ENCODE data around the gene GHRHR. TPM values are rescaled to one million over a fixed set of nuclear protein-coding genes. Genes with fewer than 3 reads are reported as not detected.

GHRHR gene
- total RNA-seq, 6 experiments from 2014 or later = 0.37 to 0.60 (median 0.59) TPM; not detected in 3

GRCh38 chr7:31028417-31028992 is 64.8 kb downstream of the GHRHR start:
- no peaks in the 10 kb centered on the region for H3K9me3 ChIP-seq
- WGBS (ENCODE audit: insufficient coverage, low coverage, low lambda C conversion rate, missing lambda C conversion rate) = 40% methylated on average over 1 of the region's 18 CpGs
- H3K4me1 ChIP-seq = no peaks in the 10 kb centered on the region
- DNase-seq (no peak), ATAC-seq (no peak)
- TF ChIP-seq CTCF (IDR thresholded peaks at IDR 0.05) = no peak
- no peak for TF ChIP-seq POLR2A (IDR thresholded peaks at IDR 0.05)
- H3K27me3 ChIP-seq = no peaks in the 10 kb centered on the region
- no peak overlapping the region for H3K27ac ChIP-seq
- no peak overlapping the region for H3K4me3 ChIP-seq
- intact Hi-C loops (cut with DNase I) = no loop called here
- no peaks in the 10 kb centered on the region for H3K36me3 ChIP-seq

Other genes starting within 250 kb of the GHRHR start
- 10 to 100 TPM; 14.7 to 58.9 (median 35.5) TPM for gene INMT, start 211.8 kb upstream of the GHRHR start, total RNA-seq
- 1 to 10 TPM; 1.2 to 3.2 (median 2.3) TPM for gene MINDY4, start 192.5 kb upstream of the GHRHR start, total RNA-seq
- gene AQP1, start 52.1 kb upstream of the GHRHR start, total RNA-seq = 10 to 100 TPM; 11.3 to 20.8 (median 14.8) TPM
- gene ADCYAP1R1, start 88.4 kb downstream of the GHRHR start, total RNA-seq = under 1 TPM; 0.05 to 0.37 (median 0.29) TPM